Stimulated activated CD4-positive, alpha-beta T cell treated with anti-CD3 and anti-CD28 coated beads, Interleukin-15, amount 100 ng/mL, for 48 hours (primary cell): ENCODE measurements around the gene GABBR2.

ENCODE experiments used
- DNase-seq, 2 donors: peaks; one replicate each; pipeline ENCODE4 v3.0.0-alpha.2; 2020; ENCODE audit warnings: low read depth in 2 of 2

GABBR2 gene

GRCh38 chr9:98370300-98370975 lies 338.3 kb downstream of the GABBR2 start:
- DNase-seq, result no peak

GRCh38 chr9:98369896-98370295 lies 338.8 kb downstream of the GABBR2 start:
- DNase-seq, result no peak

GRCh38 chr9:98369471-98369870 lies 339.3 kb downstream of the GABBR2 start:
- DNase-seq, result no peak

GRCh38 chr9:98369066-98369425 lies 339.7 kb downstream of the GABBR2 start:
- no peak for DNase-seq

GRCh38 chr9:98368366-98369065 lies 340.2 kb downstream of the GABBR2 start:
- no peak for DNase-seq

- DNase-seq, result no peak
Observed at GRCh38 chr9:98367923-98368322, 340.8 kb downstream of the GABBR2 start.

- DNase-seq, result no peak
Observed at GRCh38 chr9:98367371-98367900, 341.3 kb downstream of the GABBR2 start.

GRCh38 chr9:98365781-98366180 lies 343.0 kb downstream of the GABBR2 start:
- DNase-seq, result no peak

GRCh38 chr9:98365227-98365669 lies 343.5 kb downstream of the GABBR2 start:
- peak in 1 of 2 donors; percentile 12 for DNase-seq

- DNase-seq, result no peak
Observed at GRCh38 chr9:98364086-98364485, 344.6 kb downstream of the GABBR2 start.

GRCh38 chr9:98363644-98364043 lies 345.1 kb downstream of the GABBR2 start:
- DNase-seq, result no peak

- DNase-seq, result no peak
Observed at GRCh38 chr9:98362624-98363252, 346.0 kb downstream of the GABBR2 start.

- no peak for DNase-seq
Observed at GRCh38 chr9:98361645-98362044, 347.1 kb downstream of the GABBR2 start.

GRCh38 chr9:98360176-98360708 lies 348.5 kb downstream of the GABBR2 start:
- DNase-seq, result no peak

- DNase-seq, result no peak
Observed at GRCh38 chr9:98359569-98359968, 349.2 kb downstream of the GABBR2 start.

- DNase-seq, result no peak
Observed at GRCh38 chr9:98357921-98358535, 350.7 kb downstream of the GABBR2 start.

GRCh38 chr9:98356953-98357690 lies 351.6 kb downstream of the GABBR2 start:
- DNase-seq, result no peak

- no peak for DNase-seq
Observed at GRCh38 chr9:98356326-98356725, 352.4 kb downstream of the GABBR2 start.

- DNase-seq, result no peak
Observed at GRCh38 chr9:98351370-98351769, 357.4 kb downstream of the GABBR2 start.

GRCh38 chr9:98347642-98348041 lies 361.1 kb downstream of the GABBR2 start:
- DNase-seq, result no peak

- no peak for DNase-seq
Observed at GRCh38 chr9:98345011-98345410, 363.7 kb downstream of the GABBR2 start.
